ENCODE results near the gene TPRKB.
"Not testable (repeated sequence)": the region's sequence is repeated elsewhere in the genome, so short reads cannot be mapped to it uniquely, and the experiment has no call there.

- not testable (repeated sequence) for TF ChIP-seq CTCF, POLR2A (IDR thresholded peaks at IDR 0.05)
These were observed 19.4 kb downstream of the TPRKB start for GRCh38 chr2:73717695-73718094.

Measured in lower leg skin (tissue), 3 donors.